NCI-H2107 treated with DMSO at 0.1 percent for 48 hours (cell line): ENCODE results near the gene GPRASP2.

ENCODE experiments used
- DNase-seq: peaks from one replicate; lab custom pipeline; 2025; ENCODE audit not compliant: unreplicated experiment; lab: John Stamatoyannopoulos, UW

GPRASP2 gene

GRCh38 chrX:102744307-102744706, 32.1 kb downstream of the GPRASP2 start:
- no peak for DNase-seq

DNA sequence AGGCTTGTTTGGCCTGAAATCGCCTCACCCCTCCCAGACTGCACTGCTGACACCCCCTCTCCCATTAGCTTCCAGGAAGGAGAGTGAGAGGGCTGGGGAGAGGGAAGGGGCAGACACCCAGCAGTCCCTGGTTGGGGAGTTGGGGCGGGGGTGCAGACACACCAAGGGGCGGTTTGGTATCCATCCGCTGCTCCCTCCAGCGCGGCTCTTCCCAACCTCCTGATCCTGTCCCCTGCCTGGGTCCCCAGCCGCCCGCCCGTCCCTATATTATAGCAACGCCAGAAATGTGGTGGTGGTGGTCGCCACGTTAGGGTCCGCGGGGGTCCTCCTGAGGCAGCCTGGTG, 33.2 kb downstream of the GPRASP2 start:
- DNase-seq: no peak

- no peak for DNase-seq
Measured at GRCh38 chrX:102745857-102746584, 33.8 kb downstream of the GPRASP2 start.

GRCh38 chrX:102765217-102765616, 53.0 kb downstream of the GPRASP2 start:
- DNase-seq: no peak

DNA sequence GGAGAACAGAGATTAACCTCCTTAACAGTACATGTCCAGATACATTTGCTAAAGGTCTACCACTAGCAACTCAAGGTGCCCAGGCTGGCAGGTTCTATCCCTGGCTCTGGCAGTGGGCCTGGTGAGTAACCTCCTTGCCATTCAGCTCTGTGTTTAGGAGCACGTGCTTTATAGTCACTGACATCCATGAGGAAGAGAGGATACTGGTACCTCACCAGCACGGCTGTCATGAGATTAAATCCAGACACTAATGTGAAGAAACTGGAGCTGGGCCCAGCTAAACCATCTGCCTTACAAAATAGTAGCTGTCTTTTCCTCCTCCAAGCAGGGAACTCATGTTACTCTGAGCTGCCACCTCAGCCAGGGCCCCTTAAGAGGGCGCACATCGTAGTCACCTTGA, 53.6 kb downstream of the GPRASP2 start:
- no peak for DNase-seq

DNA sequence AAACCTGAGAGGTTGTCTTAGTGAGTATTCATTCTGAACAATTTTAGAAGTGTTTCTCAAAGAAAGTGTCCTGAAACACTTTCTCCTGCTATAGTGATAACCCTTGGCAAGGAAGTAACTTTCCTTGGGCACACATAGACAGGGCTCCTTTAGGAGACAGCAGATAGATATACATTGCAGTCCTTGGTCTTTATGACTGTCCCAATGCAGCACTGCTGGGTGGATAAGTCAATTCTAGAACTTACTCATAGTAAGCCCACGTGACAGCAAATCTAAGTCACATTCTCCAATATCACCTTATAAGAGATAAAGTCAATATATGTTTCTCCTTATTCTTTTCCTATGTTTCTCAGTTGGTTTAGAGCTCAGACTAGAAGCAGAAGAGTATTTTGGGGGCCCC, 55.0 kb downstream of the GPRASP2 start:
- DNase-seq: no peak
